HG03565 (cell line): ENCODE measurements around the gene PPP1R12A.
"Not testable (repeated sequence)": the region's sequence is repeated elsewhere in the genome, so short reads cannot be mapped to it uniquely, and the experiment has no call there.

Experiments
- ATAC-seq: cut with Tn5 transposase; IDR thresholded peaks from one replicate; pipeline ENCODE4 v1.9.1; 2021; ENCODE audit warnings: mild to moderate bottlenecking, moderate library complexity; ENCODE audit not compliant: unreplicated experiment

The PPP1R12A gene

GRCh38 chr12:79844693-79845092 lies 90.2 kb downstream of the PPP1R12A start:
- no peak for ATAC-seq

- ATAC-seq = no peak
These were observed 90.9 kb downstream of the PPP1R12A start for GRCh38 chr12:79843978-79844377.

GRCh38 chr12:79842630-79843029 lies 92.3 kb downstream of the PPP1R12A start:
- no peak for ATAC-seq

- ATAC-seq = no peak
These were observed 93.0 kb downstream of the PPP1R12A start for GRCh38 chr12:79841878-79842265.

- ATAC-seq = no peak
These were observed 93.5 kb downstream of the PPP1R12A start for GRCh38 chr12:79841248-79841877.

GRCh38 chr12:79838359-79838758 lies 96.5 kb downstream of the PPP1R12A start:
- no peak for ATAC-seq

GRCh38 chr12:79837575-79837974 lies 97.3 kb downstream of the PPP1R12A start:
- ATAC-seq = no peak

GRCh38 chr12:79835377-79835843 lies 99.5 kb downstream of the PPP1R12A start:
- ATAC-seq = no peak

- no peak for ATAC-seq
These were observed 100.1 kb downstream of the PPP1R12A start for GRCh38 chr12:79834712-79835376.

- no peak for ATAC-seq
These were observed 104.5 kb downstream of the PPP1R12A start for GRCh38 chr12:79830440-79830839.

- ATAC-seq = no peak
These were observed 106.0 kb downstream of the PPP1R12A start for GRCh38 chr12:79828924-79829323.

GRCh38 chr12:79827484-79827883 lies 107.4 kb downstream of the PPP1R12A start:
- ATAC-seq = no peak

GRCh38 chr12:79826267-79827128 lies 108.4 kb downstream of the PPP1R12A start:
- ATAC-seq = no peak

GRCh38 chr12:79822475-79822874 lies 112.4 kb downstream of the PPP1R12A start:
- no peak for ATAC-seq

GRCh38 chr12:79818856-79819255 lies 116.0 kb downstream of the PPP1R12A start:
- ATAC-seq = no peak

GRCh38 chr12:79784366-79785065 lies 150.4 kb downstream of the PPP1R12A start:
- ATAC-seq = not testable (repeated sequence)

- no peak for ATAC-seq
These were observed 152.6 kb downstream of the PPP1R12A start for GRCh38 chr12:79782172-79782900.

GRCh38 chr12:79778802-79779448 lies 156.0 kb downstream of the PPP1R12A start:
- ATAC-seq = no peak

GRCh38 chr12:79776111-79776510 lies 158.8 kb downstream of the PPP1R12A start:
- ATAC-seq = no peak
